HL-60 (cell line): ENCODE measurements around the gene MEIOSIN.

Experiments used
- DNase-seq, 2 experiments: peaks; one replicate each; pipeline ENCODE4 v3.0.0-alpha.2; 2010 to 2020; ENCODE audit warnings: low read depth in 1 of 2, low spot score in 1 of 2
- H3K27ac ChIP-seq: fragments of 250-450 bp; sonication (Bioruptor Pico); replicated peaks from 2 replicates; pipeline ENCODE4 v1.5.1; 2020; ENCODE audit warnings: mild to moderate bottlenecking, moderate library complexity
- H3K27me3 ChIP-seq: fragments of 250-450 bp; sonication (Bioruptor Pico); 2 replicates; pipeline ENCODE4 v1.5.1; 2021; ENCODE audit warnings: mild to moderate bottlenecking, moderate library complexity; ENCODE audit not compliant: insufficient read depth, poor library complexity, severe bottlenecking
- H3K4me3 ChIP-seq: replicated peaks from 2 replicates; pipeline ENCODE4 v1.5.1; 2011; ENCODE audit warnings: mild to moderate bottlenecking, control low read depth, low read length; ENCODE audit not compliant: insufficient read depth
- CTCF ChIP-seq: IDR thresholded peaks from one replicate; pipeline ENCODE4 v1.5.1; 2011; ENCODE audit warnings: low read length, control low read depth, inconsistent platforms; ENCODE audit not compliant: insufficient read depth
- GABPA ChIP-seq: IDR thresholded peaks from 2 replicates; pipeline ENCODE4 v1.6.1; 2012; ENCODE audit warnings: low read depth
- POLR2AphosphoS5 ChIP-seq: IDR thresholded peaks from 2 replicates; pipeline ENCODE4 v1.6.1; 2012; ENCODE audit warnings: low read depth
- REST ChIP-seq: IDR thresholded peaks from 2 replicates; pipeline ENCODE4 v1.6.1; 2012; ENCODE audit warnings: low read depth; ENCODE audit not compliant: insufficient replicate concordance
- SPI1 ChIP-seq: IDR thresholded peaks from 2 replicates; pipeline ENCODE4 v1.6.1; 2012; ENCODE audit warnings: low read depth, mild to moderate bottlenecking, borderline replicate concordance

MEIOSIN gene

DNA sequence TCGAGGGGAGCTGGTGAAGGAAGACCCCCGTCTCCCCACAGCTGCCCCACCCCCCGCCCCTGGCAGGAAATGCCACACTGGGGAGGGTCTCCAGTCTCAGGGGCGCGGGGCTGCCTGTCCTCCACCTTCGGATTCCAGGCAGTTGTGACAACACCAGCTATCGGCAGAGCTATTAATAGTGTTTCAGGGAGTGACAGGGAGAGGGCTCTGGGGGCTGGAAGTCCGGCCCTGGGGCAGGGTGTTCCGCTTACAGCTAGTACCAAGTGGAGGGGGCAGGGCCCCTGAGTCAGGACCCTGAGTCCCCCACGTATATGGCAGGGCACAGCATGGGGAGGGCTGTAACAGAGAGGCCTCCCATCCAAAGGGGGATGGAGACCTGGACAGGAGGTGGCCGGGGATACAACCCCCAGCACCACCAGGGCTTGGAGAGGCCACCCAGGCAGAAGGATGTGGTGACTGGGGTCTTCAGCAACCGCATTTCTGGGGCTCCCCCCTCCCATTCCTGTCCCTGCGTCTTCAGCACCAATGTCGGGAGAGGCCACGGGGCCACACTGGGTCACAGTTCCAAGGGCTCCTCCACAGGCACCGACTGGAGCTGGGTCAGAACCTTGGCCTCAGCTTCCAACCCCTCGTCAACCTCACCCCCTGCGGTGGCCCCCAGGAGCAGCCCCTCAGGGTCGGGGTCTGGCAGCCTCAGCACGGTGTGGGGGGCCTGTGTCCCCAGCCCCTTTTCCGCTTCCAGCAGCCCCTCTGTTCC, 31.9 kb downstream of the MEIOSIN start:
- no peak for TF ChIP-seq POLR2AphosphoS5
- TF ChIP-seq GABPA: no peak
- TF ChIP-seq REST: no peak
- no peak for TF ChIP-seq SPI1
- TF ChIP-seq CTCF: no peak
- DNase-seq: no peak
- no peak overlapping the region for H3K27ac ChIP-seq

GRCh38 chr19:45765702-45766295, 32.6 kb downstream of the MEIOSIN start:
- DNase-seq: no peak
- H3K27me3 ChIP-seq: peaks cover 30% of the 10 kb centered on the region
- H3K27ac ChIP-seq: no peak overlapping the region
- TF ChIP-seq CTCF (no peak), GABPA (no peak), REST (no peak), POLR2AphosphoS5 (no peak), SPI1 (no peak)
- no peak overlapping the region for H3K4me3 ChIP-seq

More for the DNA sequence above, 31.9 kb downstream of the MEIOSIN start:
- Histone ChIP-seq H3K27me3 (peaks cover 32% of the 10 kb centered on the region), H3K4me3 (no peak overlapping the region)

- Histone ChIP-seq H3K27me3 (peaks cover 36% of the 10 kb centered on the region), H3K4me3 (no peak overlapping the region), H3K27ac (no peak overlapping the region)
- TF ChIP-seq REST (no peak), CTCF (no peak), POLR2AphosphoS5 (no peak), GABPA (no peak), SPI1 (no peak)
- no peak for DNase-seq
These were observed 33.1 kb downstream of the MEIOSIN start for GRCh38 chr19:45766296-45766868.
